SK-N-MC (cell line): ENCODE results near the gene ZNF236.

Experiments used
- EZH2 ChIP-seq: fragments of 200-600 bp; sonication (generic); IDR thresholded peaks from one replicate; pipeline ENCODE4 v1.6.1; 2017; ENCODE audit warnings: antibody characterized with exemption
- POLR2AphosphoS5 ChIP-seq: IDR thresholded peaks from 2 replicates; pipeline ENCODE4 v1.6.1; 2012; ENCODE audit warnings: mild to moderate bottlenecking, low read depth, low read length, borderline replicate concordance

DNA sequence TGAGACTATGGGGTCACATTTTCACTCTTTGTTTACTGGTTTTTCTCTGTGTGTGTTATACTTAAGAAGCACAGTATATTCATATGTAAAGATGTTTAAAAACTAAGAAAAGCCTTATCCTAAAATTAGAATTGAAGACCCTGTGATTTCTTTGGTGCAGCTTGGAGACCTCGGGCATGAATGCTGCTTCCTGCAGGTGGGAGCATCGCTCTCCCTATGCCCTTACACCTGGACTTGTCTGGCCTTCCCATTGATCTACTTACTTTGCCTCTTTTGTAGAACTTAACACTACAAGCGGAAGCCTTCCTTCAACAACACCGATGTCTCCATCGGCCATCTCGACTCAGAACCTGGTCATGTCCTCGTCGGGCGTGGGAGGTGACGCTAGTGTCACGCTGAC lies 114.5 kb downstream of the ZNF236 start:
- TF ChIP-seq EZH2, result no peak
- no peak for TF ChIP-seq POLR2AphosphoS5
